Astrocyte of the spinal cord (primary cell): ENCODE results near the gene DCX.

Experiments
- DNase-seq: peaks from one replicate; pipeline ENCODE4 v3.0.0; 2011; ENCODE audit warnings: low read depth, low spot score
- H3K4me3 ChIP-seq: 2 replicates; pipeline ENCODE4 v1.5.1; 2011; ENCODE audit warnings: low read depth, mild to moderate bottlenecking, low read length, moderate library complexity
- in situ Hi-C: cut with HindIII; loops from 2 replicates; pipeline ENCODE4 v1.10.0; 2017; ENCODE audit warnings: low sequenced_read_pairs
- TF ChIP-seq, protein P1 (sequence below): IDR thresholded peaks from 2 replicates; pipeline ENCODE4 v1.5.1; 2012; ENCODE audit warnings: low read depth, mild to moderate bottlenecking, low read length, inconsistent platforms

Gene DCX

DNA sequence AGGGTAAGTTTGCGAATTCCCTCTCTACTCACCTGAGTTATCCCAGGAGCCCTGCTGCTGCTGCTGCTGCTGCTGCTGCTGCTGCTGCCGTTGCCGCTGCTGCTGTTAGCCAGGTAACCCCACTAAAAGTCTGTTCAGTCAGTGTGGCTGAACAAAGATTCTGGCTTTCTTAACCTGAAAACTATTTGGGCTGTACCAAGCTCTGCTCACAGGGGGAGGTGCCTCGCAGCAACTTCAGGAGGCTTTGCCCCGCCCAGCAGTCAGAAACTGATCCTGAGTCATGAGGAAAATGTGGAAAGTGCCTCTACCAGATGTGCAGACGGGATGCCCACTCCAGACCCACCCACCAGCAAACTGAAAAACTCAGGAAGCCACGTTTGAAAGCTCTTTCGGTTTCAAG, 141.7 kb downstream of the DCX start, which contains the start of gene CAPN6:
TSS of gene CAPN6 (minus strand) at position 145 of the 400 bp plus-strand sequence. CDS start 6,547 bp downstream, outside the sequence.
- in situ Hi-C loops: no loop called here
- TF ChIP-seq, protein P1, sequence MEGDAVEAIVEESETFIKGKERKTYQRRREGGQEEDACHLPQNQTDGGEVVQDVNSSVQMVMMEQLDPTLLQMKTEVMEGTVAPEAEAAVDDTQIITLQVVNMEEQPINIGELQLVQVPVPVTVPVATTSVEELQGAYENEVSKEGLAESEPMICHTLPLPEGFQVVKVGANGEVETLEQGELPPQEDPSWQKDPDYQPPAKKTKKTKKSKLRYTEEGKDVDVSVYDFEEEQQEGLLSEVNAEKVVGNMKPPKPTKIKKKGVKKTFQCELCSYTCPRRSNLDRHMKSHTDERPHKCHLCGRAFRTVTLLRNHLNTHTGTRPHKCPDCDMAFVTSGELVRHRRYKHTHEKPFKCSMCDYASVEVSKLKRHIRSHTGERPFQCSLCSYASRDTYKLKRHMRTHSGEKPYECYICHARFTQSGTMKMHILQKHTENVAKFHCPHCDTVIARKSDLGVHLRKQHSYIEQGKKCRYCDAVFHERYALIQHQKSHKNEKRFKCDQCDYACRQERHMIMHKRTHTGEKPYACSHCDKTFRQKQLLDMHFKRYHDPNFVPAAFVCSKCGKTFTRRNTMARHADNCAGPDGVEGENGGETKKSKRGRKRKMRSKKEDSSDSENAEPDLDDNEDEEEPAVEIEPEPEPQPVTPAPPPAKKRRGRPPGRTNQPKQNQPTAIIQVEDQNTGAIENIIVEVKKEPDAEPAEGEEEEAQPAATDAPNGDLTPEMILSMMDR: no peak

DNA sequence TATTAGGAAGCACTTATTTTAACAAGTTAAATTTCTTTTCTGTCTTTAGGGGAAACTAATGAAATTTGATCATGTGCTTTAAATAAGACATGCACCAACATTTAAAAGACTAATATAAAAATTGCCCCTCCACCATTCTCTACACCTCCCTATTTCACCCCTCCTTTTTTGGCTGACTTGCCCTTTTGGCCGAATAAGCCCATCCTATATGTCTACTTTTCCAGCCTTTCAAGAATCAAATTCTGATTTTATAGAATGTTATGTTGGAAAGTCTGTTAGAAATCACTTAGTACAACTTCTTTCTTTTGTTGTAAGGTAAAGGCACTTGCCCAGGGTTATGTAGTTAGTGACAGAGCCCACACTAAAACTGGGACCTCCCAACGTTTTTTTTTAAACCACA, 143.5 kb downstream of the DCX start:
- TF ChIP-seq, protein P1: no peak
- H3K4me3 ChIP-seq: no peak overlapping the region
- in situ Hi-C loops: no loop called here
- no peak for DNase-seq

More for the DNA sequence above, 141.7 kb downstream of the DCX start, which contains the start of gene CAPN6:
- no peak within 1 kb of the TSS for H3K4me3 ChIP-seq
- DNase-seq: no peak

DNA sequence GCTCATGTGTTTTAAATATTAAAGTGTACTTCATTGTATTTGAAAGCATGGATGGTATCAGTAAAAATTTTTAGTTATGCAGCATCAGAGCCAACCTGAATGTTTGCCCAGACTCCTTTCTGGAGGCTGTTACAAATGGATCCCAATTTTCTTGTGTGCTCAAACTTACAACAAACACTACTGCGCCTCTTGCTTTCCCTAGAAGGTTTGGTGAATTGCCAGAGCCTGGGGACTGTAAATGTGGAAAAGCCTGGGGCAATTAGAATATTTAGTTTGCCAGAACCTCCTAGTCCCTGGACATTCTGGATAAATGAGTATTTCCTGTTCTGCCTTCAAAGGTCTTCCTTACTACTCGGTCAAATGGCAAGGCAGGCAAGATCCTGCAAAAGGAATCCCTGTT, 146.5 kb downstream of the DCX start:
- in situ Hi-C loops: no loop called here
- TF ChIP-seq, protein P1: no peak
- no peak overlapping the region for H3K4me3 ChIP-seq
- no peak for DNase-seq

DNA sequence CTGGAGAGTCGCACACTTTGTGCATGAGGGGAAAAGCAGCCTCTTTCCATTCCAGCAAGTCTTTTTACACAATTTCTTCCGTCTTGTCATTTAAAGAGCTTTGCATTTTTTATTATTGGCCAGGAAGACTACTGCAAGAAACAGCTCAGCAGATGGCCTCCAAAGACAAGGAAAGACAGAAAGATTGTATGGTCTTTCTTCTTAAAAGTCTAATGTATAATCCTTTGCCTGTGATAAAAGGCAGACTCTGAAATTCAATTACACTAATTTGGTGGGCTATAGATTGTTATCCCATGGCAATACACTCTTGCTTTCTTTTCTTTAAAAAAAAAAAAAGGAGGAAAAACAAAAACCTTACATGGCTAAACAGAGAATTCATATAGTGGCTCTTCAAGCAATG, 147.6 kb downstream of the DCX start:
- DNase-seq: no peak
- in situ Hi-C loops: no loop called here
- no peak overlapping the region for H3K4me3 ChIP-seq
- TF ChIP-seq, protein P1: no peak

DNA sequence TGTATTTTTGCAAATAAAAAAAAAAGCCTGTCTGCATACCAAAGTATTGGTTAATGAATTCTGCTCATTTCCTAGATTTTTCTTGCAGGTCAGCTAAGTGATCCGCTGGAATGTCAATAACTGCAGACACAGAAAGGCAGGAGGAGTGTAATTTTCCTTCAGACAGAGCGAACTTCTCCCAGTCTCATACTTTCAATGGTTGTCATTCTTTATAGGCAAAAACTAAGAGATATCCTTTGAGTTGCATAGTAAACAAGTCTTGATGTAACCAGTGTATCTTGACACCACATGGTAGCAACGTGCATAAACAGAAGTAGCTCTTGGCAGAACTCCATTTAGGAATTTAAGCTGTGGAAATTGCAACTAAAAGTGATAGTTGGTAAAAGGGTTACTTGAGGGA, 149.9 kb downstream of the DCX start:
- DNase-seq: no peak
- in situ Hi-C loops: no loop called here
- no peak overlapping the region for H3K4me3 ChIP-seq
- TF ChIP-seq, protein P1: no peak

DNA sequence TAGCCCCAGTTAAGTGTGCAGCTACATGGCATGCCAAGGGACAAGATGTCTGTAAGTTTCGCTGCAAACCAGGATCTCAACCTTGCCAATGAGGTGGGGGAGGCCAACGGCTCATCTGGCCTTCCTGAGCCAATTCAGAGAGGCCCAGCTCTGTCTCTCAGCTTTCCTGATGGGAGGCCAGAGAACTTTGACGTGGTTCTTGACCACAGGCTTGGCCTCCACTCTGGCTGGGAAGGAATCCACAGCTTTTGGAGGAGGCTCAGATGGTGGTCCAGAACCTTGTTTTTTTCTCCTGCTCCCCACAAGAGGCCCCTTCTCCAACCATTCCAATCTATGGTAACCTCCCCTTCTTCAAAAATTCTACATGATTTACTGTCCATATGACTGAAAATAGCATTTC, 151.5 kb downstream of the DCX start:
- TF ChIP-seq, protein P1: no peak
- no peak for DNase-seq
- H3K4me3 ChIP-seq: no peak overlapping the region
- in situ Hi-C loops: no loop called here

DNA sequence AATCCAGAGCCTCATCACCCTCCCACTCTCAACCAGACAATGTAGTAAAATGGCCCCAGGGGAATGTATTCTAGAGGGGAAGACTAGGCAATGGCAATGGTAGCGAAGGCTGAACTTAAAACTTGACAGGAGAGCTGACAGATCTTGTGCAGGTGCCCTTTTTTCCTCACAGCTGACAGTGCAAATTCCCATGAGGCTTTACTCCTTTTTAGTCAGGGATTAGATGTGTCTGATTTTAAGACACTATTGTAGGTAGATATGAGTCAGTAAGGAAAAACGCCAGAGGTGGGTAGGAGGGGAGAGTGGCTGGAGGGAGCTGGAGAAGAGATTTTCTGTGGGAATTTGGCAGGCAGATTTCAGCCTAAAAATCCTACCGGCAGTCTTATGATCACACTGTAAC, 152.4 kb downstream of the DCX start:
- in situ Hi-C loops: no loop called here
- no peak for DNase-seq
- TF ChIP-seq, protein P1: no peak
- no peak overlapping the region for H3K4me3 ChIP-seq
